Lower lobe of right lung (tissue), 2 donors: Measurements from ENCODE around the gene ELF4. TPM values are rescaled to one million over a fixed set of nuclear protein-coding genes. Genes with fewer than 3 reads are reported as not detected.
"Not testable (repeated sequence)": the region's sequence is repeated elsewhere in the genome, so short reads cannot be mapped to it uniquely, and the experiment has no call there.

Experiments
- ATAC-seq, 2 donors: fragments of 200-7000 bp; cut with Tn5 transposase; one replicate each; pipeline ENCODE4 v1.9.1; 2020 to 2022; ENCODE audit warnings: mild to moderate bottlenecking in 2 of 2, moderate library complexity in 2 of 2
- DNase-seq: peaks from one replicate; pipeline ENCODE4 v3.0.0-alpha.2; 2020
- H3K27ac ChIP-seq: fragments of 200-600 bp; one replicate; pipeline ENCODE4 v1.8.0; 2022
- H3K27me3 ChIP-seq: fragments of 200-600 bp; one replicate; pipeline ENCODE4 v1.8.0; 2022; ENCODE audit warnings: low read depth
- H3K36me3 ChIP-seq: fragments of 200-600 bp; one replicate; pipeline ENCODE4 v1.8.0; 2022; ENCODE audit warnings: mild to moderate bottlenecking
- H3K4me1 ChIP-seq: fragments of 200-600 bp; one replicate; pipeline ENCODE4 v1.8.0; 2022
- H3K4me3 ChIP-seq: fragments of 200-600 bp; one replicate; pipeline ENCODE4 v1.8.0; 2022; ENCODE audit warnings: mild to moderate bottlenecking
- H3K9me3 ChIP-seq: fragments of 200-600 bp; one replicate; pipeline ENCODE4 v1.8.0; 2022
- CTCF ChIP-seq: fragments of 200-600 bp; IDR thresholded peaks from one replicate; pipeline ENCODE4 v1.8.0; 2022; ENCODE audit warnings: antibody characterized with exemption, mild to moderate bottlenecking
- intact Hi-C: fragments of 100-400 bp; cut with DNase I; formaldehyde crosslinking; loops from one replicate; pipeline ENCODE4 v1.11.0; 2022
- total RNA-seq: library from RNA; stranded (reverse); fragmentation: NEBNext Ultra II Directional; extraction: Animal tissue kit (Norgen Biotek cat#: 25700); gene quantifications from one replicate; pipeline ENCODE4 v1.2.1, GENCODE V29; 2021
- donor health status: DM: no; HTN: yes; CAD: no; lungs with severe emphysema.

ELF4 gene
- total RNA-seq, 1 donor from 2014 or later = 24.1 TPM

- Histone ChIP-seq H3K4me1 (peaks cover 19% of the 10 kb centered on the region), H3K27me3 (no peaks in the 10 kb centered on the region), H3K9me3 (no peaks in the 10 kb centered on the region), H3K27ac (peak overlapping the region; percentile 77), H3K4me3 (peak overlapping the region; percentile 51), H3K36me3 (no peaks in the 10 kb centered on the region)
- ATAC-seq (peak; percentile 27 to 38), DNase-seq (no peak)
- no peak for TF ChIP-seq CTCF
- intact Hi-C loops = no loop called here
Observed at GRCh38 chrX:130120321-130120731, 10.0 kb upstream of the ELF4 start.

GRCh38 chrX:130119312-130119898 is 9.1 kb upstream of the ELF4 start:
- H3K9me3 ChIP-seq = no peaks in the 10 kb centered on the region
- no peaks in the 10 kb centered on the region for H3K36me3 ChIP-seq
- no peak for DNase-seq
- H3K27me3 ChIP-seq = no peaks in the 10 kb centered on the region
- H3K4me3 ChIP-seq = no peak overlapping the region
- peaks cover 19% of the 10 kb centered on the region for H3K4me1 ChIP-seq
- H3K27ac ChIP-seq = no peak overlapping the region
- intact Hi-C loops = no loop called here
- TF ChIP-seq CTCF = no peak
- no peak for ATAC-seq

GRCh38 chrX:130118441-130119311 is 8.4 kb upstream of the ELF4 start:
- no peak overlapping the region for H3K4me3 ChIP-seq
- no peak for TF ChIP-seq CTCF
- H3K27ac ChIP-seq = no peak overlapping the region
- DNase-seq (no peak), ATAC-seq (no peak)
- no peaks in the 10 kb centered on the region for H3K36me3 ChIP-seq
- H3K27me3 ChIP-seq = no peaks in the 10 kb centered on the region
- H3K9me3 ChIP-seq = no peaks in the 10 kb centered on the region
- H3K4me1 ChIP-seq = peaks cover 19% of the 10 kb centered on the region
- intact Hi-C loops = no loop called here

GRCh38 chrX:130117166-130117565 is 6.9 kb upstream of the ELF4 start:
- DNase-seq = no peak

GRCh38 chrX:130115119-130115885 is 5.0 kb upstream of the ELF4 start:
- H3K27ac ChIP-seq, DNase-seq, H3K36me3 ChIP-seq, H3K4me3 ChIP-seq, ATAC-seq, H3K9me3 ChIP-seq, intact Hi-C loops, H3K27me3 ChIP-seq: not testable (repeated sequence)
- peaks cover 10% of the 10 kb centered on the region for H3K4me1 ChIP-seq

More at GRCh38 chrX:130117166-130117565, 6.9 kb upstream of the ELF4 start:
- Histone ChIP-seq H3K36me3 (no peaks in the 10 kb centered on the region), H3K4me3 (no peak overlapping the region), H3K4me1 (peaks cover 19% of the 10 kb centered on the region), H3K27me3 (no peaks in the 10 kb centered on the region), H3K9me3 (no peaks in the 10 kb centered on the region), H3K27ac (no peak overlapping the region)
- no peak for ATAC-seq
- no peak for TF ChIP-seq CTCF
- intact Hi-C loops = no loop called here
